AG20443 (cell line): ENCODE measurements around the gene PERM1.

Experiments used
- DNase-seq: peaks from one replicate; pipeline ENCODE4 v3.0.0; 2012; ENCODE audit warnings: low spot score, mixed read lengths

The PERM1 gene

DNA sequence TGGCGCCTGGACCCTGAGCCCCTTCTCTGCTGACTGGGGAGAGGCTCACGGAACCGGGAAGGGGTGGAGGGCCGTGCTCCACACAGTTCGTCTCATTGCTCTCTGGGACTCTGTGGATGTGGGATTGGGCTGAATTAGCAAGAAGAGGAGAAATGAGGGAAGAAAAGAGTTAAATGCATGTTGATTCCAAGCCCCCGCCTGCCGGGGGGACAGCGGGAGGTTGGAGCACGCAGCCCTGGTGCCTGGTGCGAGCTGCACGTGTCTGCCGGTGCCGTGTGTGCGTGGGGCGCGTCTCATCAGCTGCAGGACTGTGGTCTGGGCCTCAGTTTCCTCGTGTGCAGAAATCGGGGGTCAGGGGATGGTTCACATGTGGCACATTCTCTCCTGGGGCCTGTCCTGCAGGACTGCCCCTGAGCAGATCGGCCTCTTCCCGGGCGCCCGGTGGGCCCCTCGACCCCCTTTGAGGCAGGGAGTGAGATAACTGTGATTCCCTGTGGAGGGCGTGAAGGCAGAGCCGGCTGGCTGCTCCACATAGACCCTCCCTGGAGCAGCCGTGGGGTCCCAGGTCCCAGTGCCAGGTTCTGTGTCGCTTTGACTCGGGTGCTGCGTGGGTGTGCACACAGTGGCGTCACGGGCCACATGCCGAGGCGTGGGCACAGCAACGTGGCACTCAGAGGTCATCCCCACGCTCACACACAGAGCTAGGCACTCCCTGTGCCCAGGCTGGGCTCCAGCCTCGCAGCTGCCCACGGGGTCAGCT lies 46.7 kb downstream of the PERM1 start:
- DNase-seq = no peak

DNA sequence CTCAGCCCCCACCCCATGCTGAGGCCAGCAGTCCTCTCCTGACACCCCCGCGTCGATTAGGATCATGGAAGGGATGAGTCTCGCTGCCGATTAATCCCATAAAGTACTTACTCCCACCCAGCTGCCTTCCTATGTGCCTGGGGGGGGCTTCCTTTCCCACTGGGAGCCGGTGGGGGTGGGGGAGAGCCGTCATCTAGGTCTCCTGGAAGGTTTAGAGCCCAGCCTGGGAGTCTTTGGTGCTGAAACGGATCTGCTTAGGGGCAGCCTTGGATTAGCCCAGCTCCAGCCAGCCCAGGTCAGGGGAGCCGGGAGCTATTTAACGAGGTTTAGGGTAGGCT lies 48.3 kb downstream of the PERM1 start:
- no peak for DNase-seq

DNA sequence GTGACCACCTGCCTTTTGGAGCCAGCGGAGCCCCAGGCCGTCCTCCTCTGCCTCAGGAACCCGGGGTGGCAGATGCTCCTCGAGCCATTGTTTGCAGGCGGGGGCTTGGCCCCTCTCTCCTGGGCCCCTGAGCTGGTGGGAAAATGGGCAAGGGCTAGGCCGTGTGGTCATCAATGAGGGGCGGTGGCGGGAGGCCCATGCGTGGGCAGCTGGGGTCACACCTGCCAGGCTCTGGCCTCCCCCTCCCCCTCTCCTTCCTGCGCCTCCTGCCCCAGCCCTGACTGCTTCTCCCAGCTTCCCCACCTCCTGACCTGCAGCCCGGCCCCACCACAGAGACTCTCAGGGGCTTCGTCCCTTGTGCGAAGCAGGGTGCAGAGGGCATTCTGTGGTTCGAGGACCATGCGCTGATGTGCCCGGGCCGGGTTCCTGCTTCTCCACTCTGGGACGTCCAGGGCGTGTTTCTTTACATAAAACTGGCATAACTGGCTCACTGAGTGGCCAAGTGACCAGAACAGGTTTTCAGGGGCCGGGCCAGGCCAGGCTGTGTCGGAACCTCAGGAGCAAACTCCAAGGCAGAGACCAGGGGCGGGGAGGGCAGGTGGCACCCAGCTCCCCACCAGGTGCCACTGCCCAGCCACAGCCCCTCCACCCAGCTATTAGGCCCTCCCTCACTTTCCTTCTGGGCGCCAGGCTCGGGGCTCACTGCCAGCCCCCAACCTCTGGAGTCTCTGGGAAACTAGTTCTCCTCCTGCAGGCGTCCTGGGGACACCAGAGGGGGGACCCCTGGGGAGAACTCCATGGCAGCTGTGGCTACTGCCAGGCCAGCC lies 48.9 kb downstream of the PERM1 start:
- no peak for DNase-seq

DNA sequence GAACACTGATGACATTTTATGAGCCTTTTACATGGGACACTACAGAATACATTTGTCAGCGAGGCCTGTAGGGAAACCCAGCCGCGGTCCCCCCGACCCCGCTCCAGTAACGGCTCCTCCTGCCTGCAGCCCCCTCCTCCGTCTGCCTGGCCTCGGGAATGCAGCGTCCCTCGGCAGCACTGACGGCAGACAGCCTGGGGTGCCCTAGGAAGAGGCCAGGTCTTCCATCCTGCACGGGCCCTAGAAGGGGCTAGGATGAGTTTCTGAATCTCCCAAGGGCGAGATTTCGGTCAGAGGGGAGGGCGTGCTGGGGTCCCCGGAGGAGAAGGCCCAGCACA lies 49.8 kb downstream of the PERM1 start:
- no peak for DNase-seq

DNA sequence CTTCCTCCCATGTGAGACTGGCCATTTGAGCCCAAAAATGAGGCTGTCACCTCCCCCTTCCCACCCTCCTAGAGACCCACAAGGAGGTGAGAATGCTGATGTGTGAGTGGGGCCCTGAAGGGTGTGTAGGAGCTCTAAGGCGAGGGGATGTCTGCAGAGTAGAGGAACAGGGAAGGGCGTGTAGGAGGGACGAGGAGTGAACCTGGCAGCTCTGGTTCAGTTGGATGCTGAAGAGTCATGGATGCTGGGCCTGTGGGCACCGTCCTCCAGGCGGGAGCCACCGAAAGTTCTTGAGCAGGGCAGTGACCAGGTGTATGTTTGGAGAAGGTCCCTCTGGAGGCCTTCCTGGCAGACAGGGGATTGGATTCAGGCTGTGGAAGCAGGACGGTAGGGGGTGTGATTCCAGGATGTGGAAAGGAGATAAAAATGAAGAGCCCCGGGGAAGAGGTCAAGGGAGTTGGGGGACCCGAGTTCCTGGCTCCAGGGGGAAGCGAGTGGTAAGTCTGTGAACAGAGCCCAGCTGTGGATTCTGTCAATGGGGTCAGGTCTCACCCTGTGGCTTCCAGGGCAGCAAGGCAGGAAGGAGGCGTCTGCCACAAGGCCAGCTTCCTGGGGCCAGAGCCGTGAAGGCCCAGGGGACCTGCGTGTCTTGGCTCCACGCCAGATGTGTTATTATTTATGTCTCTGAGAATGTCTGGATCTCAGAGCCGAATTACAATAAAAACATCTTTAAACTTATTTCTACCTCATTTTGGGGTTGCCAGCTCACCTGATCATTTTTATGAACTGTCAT lies 50.3 kb downstream of the PERM1 start:
- DNase-seq = no peak

DNA sequence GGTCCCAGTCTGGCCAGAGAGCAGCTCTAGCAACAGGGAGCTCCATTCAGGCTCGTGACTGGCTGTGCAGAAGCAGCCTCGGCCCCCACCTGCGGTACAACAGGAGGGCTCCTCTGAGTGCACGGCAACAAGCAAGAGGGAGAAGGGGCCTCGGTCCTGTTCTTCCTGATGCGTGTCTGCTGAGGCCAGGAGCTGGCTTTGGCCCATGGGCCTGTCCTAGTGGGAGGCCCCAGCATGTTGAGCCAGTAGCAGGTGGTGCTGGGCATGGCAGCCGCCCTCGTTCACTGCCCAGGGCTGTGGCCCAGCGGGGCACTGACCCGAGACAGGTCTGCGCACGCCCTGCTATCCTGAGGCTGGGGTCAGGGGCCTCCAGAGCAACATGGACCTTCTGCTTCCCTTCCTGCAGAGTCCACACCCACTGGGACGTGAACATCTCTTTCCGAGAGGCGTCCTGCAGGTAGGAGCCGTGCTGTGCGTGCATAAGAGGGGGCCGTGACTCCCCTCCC lies 51.2 kb downstream of the PERM1 start:
- no peak for DNase-seq

DNA sequence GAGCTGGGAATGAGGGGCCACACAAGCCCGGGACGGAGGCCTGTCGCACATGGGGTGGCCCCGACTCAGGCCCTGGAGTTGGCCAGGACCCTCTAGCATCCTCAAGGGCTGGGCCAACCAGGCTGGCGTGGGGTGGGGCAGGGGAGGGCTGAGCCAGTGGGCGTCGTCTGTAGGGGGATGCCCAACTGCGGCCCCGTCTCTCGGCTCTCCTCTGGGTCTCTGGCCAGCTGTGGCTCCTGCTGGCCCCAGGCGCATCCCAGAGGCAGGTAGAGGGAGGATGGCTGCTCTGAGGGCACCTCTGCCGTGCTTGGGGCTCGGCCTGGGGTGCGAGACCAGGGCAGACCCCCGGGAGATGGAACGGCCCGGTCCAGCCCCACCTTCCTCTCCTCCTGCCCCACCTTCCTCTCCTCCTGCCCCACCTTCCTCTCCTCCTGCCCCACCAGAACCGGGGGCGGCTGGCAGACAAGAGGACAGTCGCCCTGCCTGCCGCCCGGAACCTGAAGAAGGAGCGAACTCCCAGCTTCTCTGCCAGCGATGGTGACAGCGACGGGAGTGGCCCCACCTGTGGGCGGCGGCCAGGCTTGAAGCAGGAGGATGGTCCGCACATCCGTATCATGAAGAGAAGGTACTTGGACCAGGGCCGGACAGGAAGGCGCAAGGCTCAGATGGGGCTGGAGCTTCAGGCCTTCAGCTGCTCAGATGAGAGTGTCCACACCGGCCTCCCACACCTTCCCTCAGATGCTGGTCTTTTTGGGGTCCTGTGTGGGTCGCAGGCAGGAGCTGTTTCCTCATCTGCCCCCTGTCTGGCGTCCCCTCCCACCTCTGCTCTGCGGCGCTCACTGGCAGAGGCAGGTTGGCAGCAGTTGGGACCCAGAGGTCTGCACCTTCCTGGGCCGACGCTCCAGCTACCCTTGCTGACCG lies 51.9 kb downstream of the PERM1 start:
- no peak for DNase-seq

DNA sequence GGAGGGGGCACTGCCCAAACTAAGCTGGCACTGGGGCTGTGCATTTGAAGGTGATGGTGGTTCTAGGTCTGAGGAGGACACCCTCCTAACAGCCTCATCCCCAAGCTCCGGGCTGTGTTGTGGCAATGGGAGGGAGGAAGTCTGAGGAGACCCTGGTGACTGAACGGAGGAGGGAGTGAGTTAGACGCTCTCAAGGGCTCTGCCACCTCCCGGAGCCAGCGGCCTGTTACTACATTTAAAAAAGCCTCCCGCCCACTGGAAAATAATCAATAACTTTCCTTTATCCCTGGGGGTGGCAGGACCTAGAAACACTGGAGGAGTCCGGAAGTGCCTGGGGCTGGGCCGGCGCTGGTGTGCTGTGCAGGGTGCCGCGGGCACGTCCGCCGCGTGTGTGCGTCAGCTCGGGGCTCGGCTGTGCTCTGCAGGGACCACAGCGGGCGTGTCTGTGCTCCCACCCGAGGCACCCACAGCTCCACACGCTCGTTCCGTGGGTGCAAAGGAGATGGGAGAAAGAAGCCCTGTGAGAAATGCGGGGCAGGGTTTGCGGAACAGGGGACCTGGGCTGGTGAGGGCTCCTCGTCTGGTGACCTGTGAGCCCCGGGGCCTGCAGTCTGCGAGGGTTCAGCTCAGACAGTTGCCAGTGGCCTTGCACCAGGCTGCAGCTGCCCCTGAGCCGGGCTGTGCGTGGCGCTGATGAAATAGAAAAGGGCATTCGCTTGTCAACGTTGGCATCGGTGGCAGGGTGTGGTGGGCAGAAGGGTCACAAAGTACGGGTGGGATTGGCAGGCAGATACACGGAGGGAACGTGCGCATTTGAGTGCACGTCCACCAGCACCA lies 52.9 kb downstream of the PERM1 start:
- DNase-seq = no peak

DNA sequence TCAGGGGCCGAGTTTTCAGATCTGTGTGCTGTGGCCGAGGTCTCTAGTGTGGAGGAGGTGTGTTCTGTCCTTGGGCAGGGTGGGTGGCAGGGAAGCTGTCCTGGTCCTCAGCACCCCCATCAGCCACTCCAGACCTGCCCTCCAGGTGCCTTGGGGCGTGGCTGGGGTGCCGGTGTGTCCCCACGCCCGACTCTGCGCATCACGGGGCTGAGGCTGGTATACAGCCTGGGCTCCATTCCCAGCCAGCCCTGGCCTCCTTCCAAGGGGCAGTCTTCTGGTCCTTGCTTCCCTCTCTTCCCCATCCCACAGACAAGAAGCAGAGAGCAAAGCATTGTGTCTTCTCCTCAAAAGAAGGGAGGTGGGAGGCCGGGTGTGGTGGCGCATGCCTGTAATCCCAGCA lies 54.1 kb downstream of the PERM1 start:
- no peak for DNase-seq

DNA sequence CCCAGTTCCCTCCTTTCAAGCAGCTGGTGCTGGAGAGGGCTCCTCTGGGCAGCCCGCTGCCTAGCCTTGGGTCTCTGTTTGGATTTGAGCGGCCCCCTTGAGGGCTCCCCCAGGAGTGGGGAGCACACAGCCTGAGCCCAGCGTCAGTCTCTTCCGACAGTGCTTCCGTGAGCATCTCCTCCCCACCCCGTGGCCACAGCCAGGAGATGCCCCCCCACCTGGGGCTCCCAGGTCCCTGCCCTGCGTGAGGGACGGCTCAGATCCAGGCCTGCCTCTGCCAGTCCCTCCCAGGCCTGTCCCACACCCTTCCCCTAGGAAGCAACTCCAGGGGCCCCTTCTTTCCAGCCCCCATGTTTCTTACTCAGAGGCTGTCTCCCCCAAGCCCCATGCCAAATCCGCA lies 54.7 kb downstream of the PERM1 start:
- no peak for DNase-seq

DNA sequence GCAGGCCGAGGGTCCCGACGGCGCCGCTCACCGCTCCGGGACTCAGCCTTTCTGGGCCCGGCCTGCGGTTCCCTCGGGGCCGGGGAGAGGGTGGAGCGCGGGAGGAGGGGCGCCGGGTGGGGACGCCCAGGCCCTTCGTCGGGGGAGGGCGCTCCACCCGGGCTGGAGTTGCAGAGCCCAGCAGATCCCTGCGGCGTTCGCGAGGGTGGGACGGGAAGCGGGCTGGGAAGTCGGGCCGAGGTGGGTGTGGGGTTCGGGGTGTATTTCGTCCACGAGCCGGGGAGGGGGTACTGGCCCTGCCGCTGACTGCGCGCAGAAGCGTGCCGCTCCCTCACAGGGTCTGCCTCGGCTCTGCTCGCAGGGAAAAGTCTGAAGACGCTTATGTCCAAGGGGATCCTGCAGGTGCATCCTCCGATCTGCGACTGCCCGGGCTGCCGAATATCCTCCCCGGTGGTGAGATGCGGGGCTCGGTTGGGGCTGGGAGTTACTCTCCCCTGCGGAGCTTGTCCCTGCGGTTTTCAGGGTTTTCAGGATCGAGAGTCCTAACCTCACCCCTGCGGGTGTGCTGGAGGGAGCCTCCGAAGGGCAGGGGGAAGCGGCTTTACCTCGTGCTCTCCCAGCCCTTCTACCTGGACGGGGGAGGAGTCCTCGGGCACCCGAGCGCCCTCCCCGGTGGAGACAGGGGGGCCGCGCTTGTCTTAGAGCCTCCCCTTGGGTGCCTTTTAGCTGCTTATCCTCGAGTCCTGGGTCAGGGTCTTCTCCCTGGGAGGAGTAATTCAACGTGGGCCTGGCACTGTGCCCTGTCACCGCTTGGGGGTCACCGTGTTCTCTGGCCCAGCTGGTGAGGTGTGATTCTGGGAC lies 56.1 kb downstream of the PERM1 start:
- DNase-seq = peak; percentile 78
